HG02970 (cell line): ENCODE measurements around the gene TRAF3.

ENCODE experiments used
- ATAC-seq: cut with Tn5 transposase; IDR thresholded peaks from one replicate; pipeline ENCODE4 v1.9.1; 2021; ENCODE audit warnings: mild to moderate bottlenecking, moderate library complexity, moderate number of reproducible peaks; ENCODE audit not compliant: unreplicated experiment, low FRiP score

TRAF3 gene

DNA sequence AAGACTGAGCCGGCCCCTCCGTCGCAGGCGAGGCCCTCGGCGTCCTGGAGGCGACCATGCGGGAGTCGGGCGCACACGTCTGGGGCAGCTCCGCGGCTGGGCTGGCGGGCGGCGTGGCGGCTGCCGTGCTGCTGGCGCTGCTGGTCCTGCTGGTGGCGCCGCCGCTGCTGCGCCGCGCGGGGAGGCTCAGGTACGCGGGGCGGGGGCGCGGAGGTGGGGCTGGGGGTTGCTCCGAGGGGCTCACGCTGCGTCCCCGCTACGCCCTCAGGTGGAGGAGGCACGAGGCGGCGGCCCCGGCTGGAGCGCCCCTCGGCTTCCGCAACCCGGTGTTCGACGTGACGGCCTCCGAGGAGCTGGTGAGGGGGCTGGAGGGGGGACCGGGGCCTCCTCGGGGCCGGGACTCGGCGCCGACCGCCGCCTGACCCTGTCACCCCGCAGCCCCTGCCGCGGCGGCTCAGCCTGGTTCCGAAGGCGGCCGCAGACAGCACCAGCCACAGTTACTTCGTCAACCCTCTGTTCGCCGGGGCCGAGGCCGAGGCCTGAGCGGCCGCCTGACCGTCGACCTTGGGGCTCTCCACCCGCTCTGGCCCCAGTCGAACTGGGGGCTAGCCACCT lies 153.0 kb downstream of the TRAF3 start:
- ATAC-seq = no peak

DNA sequence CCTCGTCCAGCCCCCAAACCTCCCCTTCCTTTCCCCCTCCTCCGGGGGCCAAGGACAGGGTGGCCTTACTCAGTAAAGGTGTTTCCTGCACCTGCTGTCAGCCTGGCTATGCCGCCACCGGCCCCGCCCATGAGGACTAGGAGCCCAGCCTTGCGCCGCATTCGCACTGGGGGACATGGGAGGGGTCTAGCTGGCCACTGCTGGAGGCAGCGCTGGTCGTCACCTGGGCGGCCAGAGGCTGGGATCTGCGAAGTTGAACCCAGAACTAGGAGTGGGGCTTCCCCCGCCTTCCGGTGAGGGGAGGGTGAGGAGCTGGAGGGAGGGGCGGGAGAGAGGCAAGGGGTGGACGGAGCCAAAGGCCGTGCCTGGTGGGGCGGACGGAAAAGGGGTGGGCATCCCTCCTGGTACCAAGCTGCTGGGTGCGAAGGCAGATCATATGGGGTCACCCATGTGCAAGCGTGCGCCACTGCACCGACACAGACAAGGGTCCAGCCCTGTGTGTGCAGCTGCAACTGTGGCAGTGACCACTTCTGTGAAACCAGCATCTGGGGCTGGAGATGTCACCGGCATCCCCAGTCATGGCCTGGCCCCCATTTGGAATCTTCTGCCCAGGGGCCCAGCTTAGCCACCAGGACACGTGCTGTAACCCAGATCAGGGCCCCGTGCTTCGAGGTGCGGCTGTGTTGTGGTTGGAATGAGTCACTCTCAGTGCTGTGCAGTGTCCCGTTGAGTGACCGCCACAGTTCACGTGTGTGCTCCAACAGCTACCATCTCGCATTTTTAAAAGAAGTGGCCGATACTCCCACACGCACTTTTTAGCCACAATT lies 153.7 kb downstream of the TRAF3 start:
- ATAC-seq = no peak

DNA sequence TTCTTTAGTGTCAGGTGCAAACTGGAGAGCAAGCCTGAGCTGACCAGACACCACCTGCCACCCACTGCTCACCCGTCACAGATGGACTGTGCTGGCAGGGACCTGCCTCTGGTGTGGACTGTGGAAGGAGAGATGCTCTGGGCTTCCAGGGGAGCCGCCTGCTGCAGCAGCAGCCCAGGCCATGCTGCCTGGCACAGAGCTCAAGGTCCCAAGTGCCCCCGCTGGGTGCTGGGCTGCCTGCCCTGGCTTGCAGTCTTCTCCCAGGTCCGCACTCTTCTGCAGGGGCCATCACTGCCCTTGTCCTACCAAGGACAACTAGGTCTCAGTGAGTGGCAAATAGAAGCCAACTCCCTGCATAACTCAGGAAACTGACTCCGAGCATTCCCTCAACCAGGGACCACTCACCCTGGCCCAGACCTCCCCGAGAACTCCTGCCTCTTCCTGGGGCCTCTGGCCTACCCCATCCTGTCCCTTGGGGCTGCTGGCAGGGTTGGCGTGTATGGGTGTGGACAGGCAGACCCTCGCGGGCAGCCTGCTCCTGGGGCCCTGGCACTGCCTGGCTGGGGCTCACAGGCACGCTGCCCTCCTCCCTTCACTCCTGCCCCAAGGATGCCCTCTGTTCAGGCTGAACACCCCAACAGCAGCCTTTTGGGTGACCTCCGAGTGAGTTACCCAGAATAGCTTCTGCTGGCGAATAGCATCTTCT lies 154.5 kb downstream of the TRAF3 start:
- no peak for ATAC-seq

DNA sequence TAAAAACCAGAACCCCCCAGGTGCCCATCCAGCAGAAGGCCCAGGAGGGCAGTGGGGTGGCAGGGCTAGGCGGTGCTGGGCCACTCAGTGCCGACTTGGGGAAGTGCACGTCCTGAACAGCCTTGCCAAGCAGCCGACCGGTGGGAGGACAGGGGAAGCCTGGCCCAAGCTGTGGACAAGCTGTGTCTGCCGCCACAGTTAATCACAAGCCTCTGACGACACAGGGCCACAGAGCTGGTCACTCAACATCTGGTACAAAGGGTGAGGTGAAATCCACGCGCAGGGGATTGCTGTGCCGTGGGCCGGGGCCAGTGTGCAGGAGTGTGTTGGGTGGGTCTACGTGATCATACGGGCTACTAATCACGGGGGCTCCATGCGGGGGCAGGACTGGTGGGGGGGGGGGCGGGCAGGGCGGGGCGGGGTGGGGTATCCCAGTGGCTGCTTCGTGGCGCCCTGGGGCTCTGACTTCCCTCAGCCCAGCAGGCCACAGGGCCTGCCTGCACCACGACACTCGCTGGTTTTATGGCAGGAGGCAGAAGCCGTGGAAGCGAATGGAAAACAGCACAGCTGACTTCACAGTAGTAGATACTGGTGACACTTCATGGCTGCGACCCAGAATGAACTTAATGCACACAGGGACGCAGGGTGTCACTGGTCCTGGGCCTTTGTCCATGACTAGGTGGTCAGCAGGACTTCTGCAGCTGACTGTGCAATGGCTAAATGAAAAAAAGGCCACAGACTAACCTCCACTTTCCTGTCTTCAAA lies 155.4 kb downstream of the TRAF3 start:
- no peak for ATAC-seq

DNA sequence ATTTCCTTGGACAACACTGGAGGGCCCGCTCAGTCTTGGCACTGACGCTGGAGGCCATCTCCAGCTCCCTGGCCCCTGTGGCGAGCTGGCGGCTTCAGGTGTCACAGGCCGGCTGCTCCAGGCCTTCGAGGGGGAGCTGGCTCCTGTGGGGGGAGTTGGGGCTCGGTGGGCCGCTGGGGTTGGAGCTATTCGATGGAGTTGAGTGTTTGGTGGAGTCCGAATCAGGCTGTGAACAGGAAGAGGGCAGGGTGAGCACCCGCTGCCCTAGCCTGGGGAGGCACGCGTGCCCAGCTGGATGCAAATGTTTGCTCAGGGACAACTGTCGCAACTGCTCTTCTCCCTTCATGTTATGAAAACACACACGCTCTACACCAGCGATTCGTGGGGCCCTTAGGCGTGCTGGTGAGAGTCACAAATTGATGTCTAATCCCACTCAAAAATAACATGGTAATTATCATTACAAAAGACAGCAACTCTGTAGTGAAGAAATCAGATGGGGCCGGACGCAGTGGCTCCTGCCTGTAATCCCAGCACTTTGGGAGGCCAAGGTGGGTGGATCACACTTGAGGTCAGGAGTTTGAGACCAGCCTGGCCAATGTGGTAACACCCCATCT lies 156.5 kb downstream of the TRAF3 start:
- ATAC-seq = no peak

DNA sequence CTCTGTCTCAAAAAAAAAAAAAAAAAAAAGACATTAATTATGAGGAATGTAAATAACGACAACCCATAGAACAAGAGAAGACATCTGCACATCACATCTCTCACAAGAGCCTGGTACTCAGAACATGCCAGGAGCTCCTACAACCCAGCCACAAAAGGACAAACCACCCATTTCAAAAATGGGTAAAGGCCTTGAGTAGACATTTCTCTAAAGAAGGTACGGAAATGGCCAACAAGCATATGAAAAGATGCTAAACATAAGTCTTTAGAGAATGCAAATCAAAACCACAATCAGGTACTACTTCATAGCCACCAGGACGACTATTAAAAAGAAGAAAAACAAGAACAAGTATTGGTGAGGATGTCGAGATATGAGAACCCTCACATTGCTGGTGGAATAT lies 158.5 kb downstream of the TRAF3 start:
- no peak for ATAC-seq

DNA sequence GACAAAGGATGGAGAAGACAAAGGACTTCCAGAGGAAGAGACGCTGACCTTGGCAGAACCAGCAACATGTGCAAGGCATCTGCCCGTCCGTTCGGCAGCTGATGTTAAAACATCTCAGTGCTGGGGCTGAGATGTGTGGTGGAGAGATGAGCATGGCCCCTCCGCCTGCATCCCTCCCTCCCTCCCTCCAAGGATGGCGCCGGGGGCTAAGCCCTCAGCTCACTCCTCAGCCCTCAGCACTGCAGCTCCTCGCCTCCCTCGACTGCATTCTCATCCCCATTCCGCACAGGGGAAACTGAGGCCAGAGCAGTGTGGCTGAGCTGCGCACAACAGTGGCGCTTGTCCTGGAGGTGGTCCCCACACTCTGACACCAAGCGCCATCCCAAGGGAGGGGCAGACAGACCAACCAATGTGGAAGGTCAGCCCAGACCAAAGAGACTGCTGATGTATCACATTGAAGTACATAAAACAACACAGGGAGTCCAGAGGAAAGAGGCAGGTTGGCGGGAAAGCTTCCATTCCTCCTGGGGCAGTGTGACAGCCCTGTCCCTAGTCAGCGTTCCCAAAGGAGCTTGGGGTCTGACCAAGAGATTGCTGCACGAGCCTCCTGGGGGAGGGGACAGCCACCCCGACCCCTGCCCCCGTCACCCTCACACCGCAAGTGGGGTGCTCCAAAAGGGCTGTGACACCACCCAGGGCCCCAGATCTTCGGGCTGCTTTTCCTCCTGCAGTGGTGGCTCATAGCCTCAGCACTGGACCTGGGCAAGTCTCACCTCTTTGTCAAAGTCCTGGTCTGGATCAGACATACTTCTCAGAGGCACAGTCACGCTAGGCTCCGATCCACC lies 160.3 kb downstream of the TRAF3 start:
- ATAC-seq = no peak

DNA sequence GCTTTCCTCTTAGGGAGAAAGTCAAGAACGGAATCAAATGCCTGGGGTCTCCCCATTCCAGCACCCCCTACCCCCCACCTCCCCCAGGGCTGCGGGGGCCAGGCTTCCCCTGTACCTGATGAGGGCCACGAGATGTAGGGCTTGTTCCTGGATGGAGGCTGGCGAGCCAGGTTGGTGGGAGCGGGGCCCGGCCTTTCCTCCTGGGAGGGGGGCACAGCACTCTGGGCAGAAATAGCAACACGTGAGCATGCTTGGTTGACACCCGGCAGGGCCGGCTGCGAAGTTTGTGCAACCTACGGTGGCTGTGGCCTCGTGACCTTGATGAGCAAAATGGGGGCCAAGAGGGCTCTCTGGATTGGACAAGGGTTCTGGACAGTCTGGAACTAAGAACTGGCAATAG lies 160.9 kb downstream of the TRAF3 start:
- ATAC-seq = no peak

DNA sequence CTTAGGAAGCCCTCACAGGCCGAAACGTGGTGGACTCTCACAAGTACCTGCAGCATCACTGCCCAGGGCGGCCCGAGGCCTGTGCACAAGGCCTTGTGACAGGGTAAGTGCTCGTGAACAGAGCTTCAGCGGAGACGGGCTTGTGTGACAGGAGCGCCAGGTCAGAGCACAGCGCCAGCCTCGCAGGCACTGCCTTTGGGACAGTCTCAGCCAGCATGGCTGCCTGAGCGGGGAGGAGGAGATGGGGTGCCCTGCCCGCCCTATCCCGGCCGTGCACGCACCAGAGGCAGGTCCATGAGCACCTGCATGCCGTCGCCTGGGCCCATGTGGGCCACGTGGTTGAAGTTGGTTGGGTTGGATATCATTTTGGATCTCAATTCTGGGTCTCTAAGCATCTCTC lies 162.1 kb downstream of the TRAF3 start:
- no peak for ATAC-seq

DNA sequence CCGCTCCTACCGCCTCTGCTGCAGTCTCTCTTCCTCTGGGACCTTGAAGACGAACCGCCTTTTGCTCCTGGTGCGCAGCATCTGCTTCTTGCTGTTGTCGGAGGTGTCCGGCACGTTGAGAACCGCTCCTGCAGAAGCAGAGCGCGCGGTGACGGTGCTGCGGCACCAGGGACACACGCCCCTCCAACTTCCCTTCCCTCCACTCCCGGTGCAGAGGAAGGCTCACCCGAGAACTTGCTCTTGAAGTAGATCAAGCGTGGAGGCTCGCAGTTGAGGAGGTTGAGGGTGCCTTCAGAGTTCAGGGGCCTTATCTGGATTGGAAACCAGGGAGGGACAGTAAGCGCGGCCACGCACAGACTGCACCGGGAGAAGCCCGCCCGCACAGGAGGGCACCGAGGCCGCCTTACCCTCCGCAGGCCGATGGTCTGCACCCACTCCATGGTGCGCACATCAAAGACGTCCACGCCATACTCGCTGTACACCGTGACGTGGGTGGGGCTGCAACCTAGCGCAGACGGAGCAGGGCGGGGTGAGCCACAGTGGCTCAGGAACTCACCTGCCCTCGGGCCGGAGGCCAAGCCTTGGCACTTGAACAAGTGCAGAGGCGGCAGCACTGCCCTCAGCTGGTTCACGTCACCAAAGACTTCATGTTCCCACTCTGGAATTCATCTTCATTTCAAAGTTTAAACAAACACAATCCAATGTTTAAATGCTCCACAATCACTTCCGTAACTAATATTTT lies 162.7 kb downstream of the TRAF3 start:
- no peak for ATAC-seq

DNA sequence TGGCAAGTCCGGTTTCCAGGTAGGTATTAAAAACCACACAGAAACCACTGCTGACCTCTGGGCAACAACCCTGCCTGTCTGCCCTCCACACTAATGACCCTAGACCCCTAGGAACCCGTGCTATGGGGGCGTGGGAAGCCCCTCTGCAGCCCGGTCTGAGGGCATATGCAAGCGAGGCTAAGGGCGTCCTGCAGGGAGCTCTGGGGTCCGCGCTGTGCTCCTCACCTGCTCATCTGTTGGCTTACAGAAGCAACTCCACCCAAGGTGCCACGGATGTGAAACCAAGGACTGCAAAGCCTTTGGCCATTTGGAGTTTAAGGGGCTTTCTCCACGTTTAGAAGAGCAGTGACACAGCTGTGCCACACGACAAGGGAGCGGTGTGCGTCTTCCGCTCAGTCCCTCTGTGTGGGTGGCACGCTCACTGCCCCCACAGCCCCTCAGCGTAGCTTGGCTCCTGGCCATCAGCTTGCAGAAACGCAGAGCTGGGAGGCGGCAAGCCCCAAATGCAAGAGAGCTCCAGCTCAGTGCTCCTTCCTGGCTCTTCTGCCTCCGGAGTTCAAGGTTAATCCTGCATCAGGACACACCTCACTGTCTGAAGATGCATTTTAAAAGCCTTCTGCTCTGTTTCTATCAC lies 163.6 kb downstream of the TRAF3 start:
- no peak for ATAC-seq

DNA sequence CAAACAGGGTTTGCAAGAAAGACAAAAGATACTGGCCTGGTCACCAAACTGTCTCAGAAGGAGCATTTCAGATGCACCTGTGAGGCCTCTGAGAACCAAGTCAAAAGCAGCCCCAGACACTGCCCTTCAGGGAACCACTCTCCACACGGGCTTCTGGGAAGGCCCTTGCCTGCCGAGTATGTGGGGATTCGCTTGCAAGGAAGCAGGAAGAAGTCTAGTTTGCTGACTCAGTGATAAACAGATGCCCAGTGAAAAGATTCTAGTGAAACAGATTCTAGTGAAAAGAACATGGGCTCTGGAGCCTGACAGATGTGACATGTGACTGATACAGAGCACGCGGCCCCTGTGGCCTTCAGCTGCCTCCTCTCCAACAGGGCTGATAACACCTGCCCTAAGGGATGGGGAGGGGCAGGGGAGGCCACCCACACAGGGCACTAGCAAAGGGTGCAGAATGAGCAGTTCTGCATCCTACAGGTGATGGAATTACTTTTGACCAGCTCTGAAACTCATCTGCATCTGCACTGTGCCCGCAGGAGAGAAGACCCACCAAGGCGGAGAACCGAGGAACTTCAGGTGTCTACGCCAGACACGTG lies 164.3 kb downstream of the TRAF3 start:
- no peak for ATAC-seq

DNA sequence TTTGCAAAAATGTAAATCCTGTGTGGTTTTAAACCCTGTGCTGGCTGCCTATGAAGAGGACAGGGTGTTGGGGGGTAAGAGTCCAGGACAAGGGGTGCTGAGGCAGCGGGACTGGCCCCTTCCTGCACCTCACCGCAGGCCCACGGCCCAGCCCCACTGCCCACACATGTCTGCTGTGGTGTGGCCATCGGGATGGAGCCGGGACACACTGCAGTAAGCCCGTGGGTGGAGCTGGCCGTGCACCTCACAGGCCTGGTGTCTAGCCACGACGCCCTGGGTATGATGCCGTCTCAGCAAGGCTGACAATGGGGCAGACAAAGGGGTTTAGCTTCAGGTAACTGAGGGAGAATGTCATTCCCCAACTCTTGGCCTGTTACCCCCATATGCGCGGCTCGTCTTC lies 164.8 kb downstream of the TRAF3 start:
- ATAC-seq = no peak

DNA sequence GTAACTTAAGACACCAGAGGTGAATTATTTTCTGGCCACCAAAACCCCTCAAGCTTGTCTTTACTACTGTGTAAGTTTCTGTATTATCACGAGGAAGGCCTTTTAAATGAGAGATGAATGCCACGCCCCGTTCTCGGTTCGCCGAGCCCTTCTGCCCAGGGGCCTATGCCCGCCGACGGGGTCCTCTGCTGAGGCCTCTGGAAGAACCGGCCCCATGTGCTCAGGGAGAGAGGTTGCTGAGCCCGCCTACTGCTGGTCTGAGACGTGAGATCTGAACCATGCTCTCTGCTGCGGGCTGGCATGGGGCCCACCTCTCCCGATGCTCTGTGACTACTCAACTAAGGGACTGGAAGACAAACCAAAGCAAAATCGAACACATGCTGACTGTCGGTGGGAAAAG lies 166.2 kb downstream of the TRAF3 start:
- no peak for ATAC-seq

DNA sequence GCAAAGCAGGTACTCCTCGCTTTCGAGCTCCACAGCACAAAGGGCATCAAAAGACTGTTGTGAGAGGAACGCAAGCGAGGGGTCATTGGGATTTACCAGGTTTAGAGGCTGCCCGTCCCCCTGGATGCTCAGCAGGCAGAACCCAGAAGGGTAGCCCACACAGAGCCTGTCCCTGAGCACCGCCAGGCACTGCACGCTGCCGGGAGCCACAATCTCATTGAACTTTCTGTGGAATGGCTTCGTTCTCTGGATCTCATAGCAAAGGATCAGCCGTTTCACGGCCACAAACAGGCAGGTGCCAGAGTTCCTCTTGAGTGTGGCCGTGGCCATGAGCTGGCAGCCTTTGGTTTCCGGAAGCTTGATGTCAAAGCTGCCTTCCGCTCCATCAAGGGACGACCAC lies 166.7 kb downstream of the TRAF3 start:
- no peak for ATAC-seq

DNA sequence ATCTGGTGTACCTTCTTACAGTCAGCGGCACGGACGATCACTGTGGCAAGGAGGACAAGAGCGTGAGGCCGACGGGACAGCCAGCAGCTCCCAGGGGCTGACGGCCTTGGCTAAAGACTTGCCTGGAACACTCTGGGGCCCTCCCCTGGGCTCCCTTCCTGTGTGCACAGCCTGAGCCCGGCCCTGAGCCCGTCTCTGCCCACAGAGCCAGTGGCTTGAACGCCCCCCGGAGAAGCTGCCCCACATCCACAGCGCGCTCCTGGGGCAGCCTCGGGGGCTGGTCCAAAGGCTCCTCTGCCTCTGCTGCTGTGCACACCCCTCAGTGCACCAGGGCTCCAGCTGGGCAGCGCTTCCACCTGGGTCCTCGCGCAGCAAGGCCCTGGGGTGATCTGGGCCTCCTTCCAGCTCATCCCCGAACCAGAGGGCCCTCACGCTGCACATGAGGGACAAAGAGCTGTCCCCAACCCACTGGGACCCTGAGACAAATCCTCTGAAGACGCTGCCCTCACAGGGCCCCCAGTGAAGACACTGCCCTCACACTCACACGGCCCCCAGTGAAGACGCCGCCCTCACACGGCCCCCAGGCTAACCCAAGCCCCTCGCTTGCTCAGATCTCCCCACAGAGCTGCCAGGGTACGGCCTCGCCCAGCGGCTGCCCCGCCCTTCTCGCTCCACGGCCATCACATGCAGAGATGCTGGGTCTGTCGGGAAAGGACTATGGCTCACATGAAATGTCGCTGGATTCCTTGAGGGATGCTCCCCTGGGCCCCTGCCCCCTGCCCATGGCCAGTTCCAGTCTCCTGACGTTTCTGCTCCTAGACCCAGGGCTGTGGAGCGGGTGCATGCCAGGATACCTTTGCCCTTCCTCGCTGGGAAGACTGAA lies 167.4 kb downstream of the TRAF3 start:
- ATAC-seq = no peak
